ENCODE measurements around the gene ARID1B. TPM values are rescaled to one million over a fixed set of nuclear protein-coding genes. Genes with fewer than 3 reads are reported as not detected.

The ARID1B gene
- total and polyA plus RNA-seq, 2 experiments from 2014 or later, result 32.9 to 67.0 TPM

GRCh38 chr6:156864557-156864956 lies 87.4 kb downstream of the ARID1B start:
- TF ChIP-seq, protein P1, sequence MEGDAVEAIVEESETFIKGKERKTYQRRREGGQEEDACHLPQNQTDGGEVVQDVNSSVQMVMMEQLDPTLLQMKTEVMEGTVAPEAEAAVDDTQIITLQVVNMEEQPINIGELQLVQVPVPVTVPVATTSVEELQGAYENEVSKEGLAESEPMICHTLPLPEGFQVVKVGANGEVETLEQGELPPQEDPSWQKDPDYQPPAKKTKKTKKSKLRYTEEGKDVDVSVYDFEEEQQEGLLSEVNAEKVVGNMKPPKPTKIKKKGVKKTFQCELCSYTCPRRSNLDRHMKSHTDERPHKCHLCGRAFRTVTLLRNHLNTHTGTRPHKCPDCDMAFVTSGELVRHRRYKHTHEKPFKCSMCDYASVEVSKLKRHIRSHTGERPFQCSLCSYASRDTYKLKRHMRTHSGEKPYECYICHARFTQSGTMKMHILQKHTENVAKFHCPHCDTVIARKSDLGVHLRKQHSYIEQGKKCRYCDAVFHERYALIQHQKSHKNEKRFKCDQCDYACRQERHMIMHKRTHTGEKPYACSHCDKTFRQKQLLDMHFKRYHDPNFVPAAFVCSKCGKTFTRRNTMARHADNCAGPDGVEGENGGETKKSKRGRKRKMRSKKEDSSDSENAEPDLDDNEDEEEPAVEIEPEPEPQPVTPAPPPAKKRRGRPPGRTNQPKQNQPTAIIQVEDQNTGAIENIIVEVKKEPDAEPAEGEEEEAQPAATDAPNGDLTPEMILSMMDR (IDR thresholded peaks at IDR 0.05; ENCODE audit: poor library complexity), result no peak
- TF ChIP-seq EZH2 (IDR thresholded peaks at IDR 0.05; ENCODE audit: borderline replicate concordance), result no peak
- Histone ChIP-seq H3K9me2 (replicated peaks; ENCODE audit: insufficient read depth) (no peaks in the 10 kb centered on the region), H3K4me2 (no peak overlapping the region), H3K9me3 (ENCODE audit: low read depth) (no peaks in the 10 kb centered on the region), H3K4me3 (no peak overlapping the region), H4K20me1 (ENCODE audit: insufficient read depth, poor library complexity, severe bottlenecking) (peaks cover 74% of the 10 kb centered on the region), H3K79me2 (peaks cover 98% of the 10 kb centered on the region), H3K27ac (no peak overlapping the region), H3K4me1 (ENCODE audit: insufficient read depth) (peaks cover 13% of the 10 kb centered on the region), H3K36me3 (replicated peaks; ENCODE audit: insufficient read depth, low read depth) (no peaks in the 10 kb centered on the region), H3K27me3 (no peaks in the 10 kb centered on the region), H2AFZ (no peak overlapping the region)
- DNase-seq (ENCODE audit: low spot score), result no peak
- 94% methylated on average over 6 of the region's 6 CpGs for WGBS (ENCODE audit: low lambda C conversion rate, missing lambda C conversion rate)

DNA sequence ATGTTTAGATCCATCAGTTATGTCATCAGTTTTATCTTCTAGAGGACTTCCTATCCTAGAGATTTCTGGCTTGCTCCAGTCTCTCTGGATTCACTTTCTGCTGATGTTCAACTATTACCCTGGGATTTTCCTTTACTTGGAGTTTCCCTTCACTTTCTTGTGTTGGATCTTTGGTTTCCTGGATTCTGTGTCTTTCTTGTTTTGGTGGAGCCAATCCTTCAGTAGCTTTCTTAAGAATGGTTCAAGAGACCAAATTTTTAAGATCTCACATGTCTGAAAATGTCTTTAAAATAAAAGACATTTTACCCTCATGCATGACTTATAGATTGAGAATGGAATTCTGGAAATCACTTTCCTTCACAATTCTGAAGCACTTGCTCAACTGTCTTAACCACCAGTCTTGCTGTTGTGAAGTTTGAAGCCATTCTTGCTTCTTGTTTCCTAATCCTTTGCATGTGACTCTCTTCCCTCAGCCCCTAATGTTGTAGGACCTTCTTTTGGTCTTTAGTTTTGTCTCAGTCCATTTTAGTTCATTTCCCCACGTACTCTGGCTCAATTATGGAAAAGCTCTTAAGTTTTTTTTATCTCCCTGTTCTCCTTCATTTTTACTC lies 87.9 kb downstream of the ARID1B start:
- DNase-seq (ENCODE audit: low spot score), result no peak
- Histone ChIP-seq H3K79me2 (peaks cover 98% of the 10 kb centered on the region), H3K4me2 (no peak overlapping the region), H3K4me1 (ENCODE audit: insufficient read depth) (peaks cover 18% of the 10 kb centered on the region), H3K27ac (no peak overlapping the region), H2AFZ (no peak overlapping the region), H3K9me2 (replicated peaks; ENCODE audit: insufficient read depth) (no peaks in the 10 kb centered on the region), H3K4me3 (no peak overlapping the region), H3K36me3 (replicated peaks; ENCODE audit: insufficient read depth, low read depth) (no peaks in the 10 kb centered on the region), H3K9me3 (ENCODE audit: low read depth) (no peaks in the 10 kb centered on the region), H4K20me1 (ENCODE audit: insufficient read depth, poor library complexity, severe bottlenecking) (peaks cover 75% of the 10 kb centered on the region), H3K27me3 (no peaks in the 10 kb centered on the region)
- 100% methylated on average over 1 of the region's 1 CpG for WGBS (ENCODE audit: low lambda C conversion rate, missing lambda C conversion rate)
- TF ChIP-seq EZH2phosphoT487 (IDR thresholded peaks at IDR 0.05; ENCODE audit: low read depth, severe bottlenecking, unreplicated experiment) (no peak), EZH2 (IDR thresholded peaks at IDR 0.05; ENCODE audit: borderline replicate concordance) (no peak)
- TF ChIP-seq, protein P1 (IDR thresholded peaks at IDR 0.05; ENCODE audit: poor library complexity), result no peak

- WGBS (ENCODE audit: low lambda C conversion rate, missing lambda C conversion rate), result 59% methylated on average over 10 of the region's 10 CpGs
- H3K4me3 ChIP-seq, result no peak overlapping the region
- peak overlapping the region; percentile 49 for H3K4me2 ChIP-seq
- peaks cover 72% of the 10 kb centered on the region for H4K20me1 ChIP-seq (ENCODE audit: insufficient read depth, poor library complexity, severe bottlenecking)
- no peaks in the 10 kb centered on the region for H3K9me2 ChIP-seq (replicated peaks; ENCODE audit: insufficient read depth)
- H3K9me3 ChIP-seq (ENCODE audit: low read depth), result no peaks in the 10 kb centered on the region
- TF ChIP-seq, protein P1 (IDR thresholded peaks at IDR 0.05; ENCODE audit: poor library complexity), result no peak
- TF ChIP-seq EZH2 (IDR thresholded peaks at IDR 0.05; ENCODE audit: borderline replicate concordance) (no peak), EZH2phosphoT487 (IDR thresholded peaks at IDR 0.05; ENCODE audit: low read depth, severe bottlenecking, unreplicated experiment) (no peak)
- H3K4me1 ChIP-seq (ENCODE audit: insufficient read depth), result peaks cover 21% of the 10 kb centered on the region
- H3K79me2 ChIP-seq, result peaks cover 98% of the 10 kb centered on the region
- DNase-seq (ENCODE audit: low spot score), result peak; percentile 26
- no peaks in the 10 kb centered on the region for H3K36me3 ChIP-seq (replicated peaks; ENCODE audit: insufficient read depth, low read depth)
- no peak overlapping the region for H2AFZ ChIP-seq
- no peaks in the 10 kb centered on the region for H3K27me3 ChIP-seq
- peak overlapping the region; percentile 43 for H3K27ac ChIP-seq
Observed at GRCh38 chr6:156866220-156867015, 89.2 kb downstream of the ARID1B start.
